AG04450 (cell line): ENCODE measurements around the gene GRID1. TPM values are rescaled to one million over a fixed set of nuclear protein-coding genes. Genes with fewer than 3 reads are reported as not detected.

Experiments used
- CTCF ChIA-PET: fragments of 300-600, 350-600 bp; formaldehyde crosslinking; extraction: SDS; loops from one replicate; lab custom pipeline; 2022; ENCODE audit warnings: antibody characterized with exemption, inconsistent platforms; lab: Charles Lee
- POLR2A ChIA-PET: fragments of 350-600 bp; formaldehyde crosslinking; extraction: SDS; loops from one replicate; lab custom pipeline; 2021; ENCODE audit warnings: antibody characterized with exemption, inconsistent platforms; lab: Yijun Ruan, JAX
- DNase-seq: peaks from one replicate; pipeline ENCODE4 v3.0.0-alpha.2; 2011; ENCODE audit warnings: low read depth, low spot score
- H3K27ac ChIP-seq: one replicate; pipeline ENCODE4 v1.5.1; 2012; ENCODE audit warnings: low read depth, low read length, control low read depth
- H3K27me3 ChIP-seq: one replicate; pipeline ENCODE4 v1.6.0; 2012; ENCODE audit warnings: low read length; ENCODE audit not compliant: control insufficient read depth, insufficient read depth
- H3K4me3 ChIP-seq: 2 replicates; pipeline ENCODE4 v1.5.1; 2011; ENCODE audit warnings: mild to moderate bottlenecking, low read depth, low read length, control low read depth
- H3K9me3 ChIP-seq: 2 replicates; pipeline ENCODE4 v1.5.1; 2012; ENCODE audit warnings: low read length; ENCODE audit not compliant: control insufficient read depth, insufficient read depth
- polyA plus RNA-seq: library from polyadenylated mRNA; depleted of rRNA; stranded (reverse); fragments of >200 nt; gene quantifications from 2 replicates; pipeline ENCODE4 v1.2.3, GENCODE V29; 2011
- TF ChIP-seq, protein P1 (sequence below): IDR thresholded peaks from 2 replicates; pipeline ENCODE4 v1.5.1; 2011; ENCODE audit warnings: low read depth, low read length, control low read depth, inconsistent platforms

The GRID1 gene
- polyA plus RNA-seq, 1 experiment, result not detected

DNA sequence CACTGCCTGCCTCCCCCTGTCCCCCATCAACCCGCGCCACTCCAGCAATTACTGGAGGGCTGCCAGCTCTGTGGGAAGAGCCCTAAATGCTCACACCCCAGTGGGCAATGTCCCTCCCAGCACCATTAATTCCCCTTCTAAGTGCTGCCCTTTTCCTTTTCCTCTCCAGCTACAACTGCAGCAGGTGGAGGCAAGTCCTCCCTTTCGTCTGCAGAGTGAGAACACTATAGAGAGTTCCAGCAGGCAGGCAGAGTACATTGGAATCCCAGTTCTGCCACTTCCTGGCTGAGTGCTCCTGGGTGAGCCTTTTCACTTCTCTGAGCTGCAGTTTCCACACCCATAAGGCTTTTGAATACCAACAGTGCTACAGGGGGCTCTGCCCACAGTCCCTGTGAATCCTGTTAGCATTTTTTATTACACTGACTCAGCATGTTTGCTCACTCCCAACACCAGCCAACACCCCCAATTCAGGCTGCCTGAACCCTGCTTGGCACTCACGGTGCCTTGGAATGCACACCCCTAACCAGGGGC is 447.0 kb downstream of the GRID1 start:
- peaks cover 36% of the 10 kb centered on the region for H3K9me3 ChIP-seq
- no peak for DNase-seq
- TF ChIP-seq, protein P1, sequence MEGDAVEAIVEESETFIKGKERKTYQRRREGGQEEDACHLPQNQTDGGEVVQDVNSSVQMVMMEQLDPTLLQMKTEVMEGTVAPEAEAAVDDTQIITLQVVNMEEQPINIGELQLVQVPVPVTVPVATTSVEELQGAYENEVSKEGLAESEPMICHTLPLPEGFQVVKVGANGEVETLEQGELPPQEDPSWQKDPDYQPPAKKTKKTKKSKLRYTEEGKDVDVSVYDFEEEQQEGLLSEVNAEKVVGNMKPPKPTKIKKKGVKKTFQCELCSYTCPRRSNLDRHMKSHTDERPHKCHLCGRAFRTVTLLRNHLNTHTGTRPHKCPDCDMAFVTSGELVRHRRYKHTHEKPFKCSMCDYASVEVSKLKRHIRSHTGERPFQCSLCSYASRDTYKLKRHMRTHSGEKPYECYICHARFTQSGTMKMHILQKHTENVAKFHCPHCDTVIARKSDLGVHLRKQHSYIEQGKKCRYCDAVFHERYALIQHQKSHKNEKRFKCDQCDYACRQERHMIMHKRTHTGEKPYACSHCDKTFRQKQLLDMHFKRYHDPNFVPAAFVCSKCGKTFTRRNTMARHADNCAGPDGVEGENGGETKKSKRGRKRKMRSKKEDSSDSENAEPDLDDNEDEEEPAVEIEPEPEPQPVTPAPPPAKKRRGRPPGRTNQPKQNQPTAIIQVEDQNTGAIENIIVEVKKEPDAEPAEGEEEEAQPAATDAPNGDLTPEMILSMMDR, result no peak
- no peaks in the 10 kb centered on the region for H3K27me3 ChIP-seq
- ChIA-PET CTCF (no interaction called here), POLR2A (no interaction called here)
- no peak overlapping the region for H3K27ac ChIP-seq
- no peak overlapping the region for H3K4me3 ChIP-seq

DNA sequence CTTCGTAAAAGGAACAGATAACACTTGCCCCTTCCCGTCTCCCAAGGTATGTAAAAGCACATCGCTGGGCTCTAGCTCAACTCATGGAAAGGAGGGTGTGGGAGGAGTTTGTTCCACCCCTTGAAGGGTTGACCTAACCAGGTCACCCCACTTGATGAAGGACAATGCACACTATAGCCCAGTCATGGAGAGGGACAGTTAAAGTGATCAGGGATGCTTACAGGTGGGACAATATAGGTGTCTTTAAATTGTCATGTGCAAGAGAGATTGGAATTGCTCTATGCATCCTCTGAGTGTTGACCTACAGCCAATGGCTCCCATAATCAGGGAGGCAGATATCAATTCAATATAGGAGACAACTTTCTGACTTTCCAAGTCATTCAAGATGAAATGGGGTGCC is 448.2 kb downstream of the GRID1 start:
- Histone ChIP-seq H3K9me3 (peaks cover 36% of the 10 kb centered on the region), H3K4me3 (no peak overlapping the region), H3K27me3 (no peaks in the 10 kb centered on the region), H3K27ac (no peak overlapping the region)
- TF ChIP-seq, protein P1, result no peak
- DNase-seq, result no peak
- ChIA-PET POLR2A (no interaction called here), CTCF (no interaction called here)

DNA sequence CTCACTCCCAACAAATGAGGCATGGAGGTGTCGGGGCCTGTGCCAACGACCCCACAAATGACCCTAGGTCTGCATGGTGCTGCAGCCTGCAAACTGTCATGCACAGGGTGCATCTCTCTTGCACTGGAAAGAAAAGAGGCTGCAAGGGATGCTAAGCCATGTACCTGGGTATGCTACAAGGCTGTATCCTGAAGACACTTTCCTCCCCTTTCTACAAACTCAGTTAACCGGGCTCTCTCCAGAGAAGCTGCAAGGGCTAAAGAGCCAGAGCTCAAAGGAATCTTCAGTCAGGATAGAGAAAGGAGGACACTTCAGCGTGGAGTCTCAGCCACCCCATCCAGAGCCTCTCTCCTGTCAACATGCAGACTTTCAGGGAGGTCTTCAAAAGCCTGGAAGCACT is 449.0 kb downstream of the GRID1 start:
- CTCF ChIA-PET, result no interaction called here
- Histone ChIP-seq H3K27ac (no peak overlapping the region), H3K9me3 (peaks cover 32% of the 10 kb centered on the region), H3K27me3 (no peaks in the 10 kb centered on the region), H3K4me3 (no peak overlapping the region)
- TF ChIP-seq, protein P1, result no peak
- no peak for DNase-seq
- POLR2A ChIA-PET, result no interaction called here

- no peaks in the 10 kb centered on the region for H3K27me3 ChIP-seq
- no peak for DNase-seq
- H3K4me3 ChIP-seq, result no peak overlapping the region
- TF ChIP-seq, protein P1, result no peak
- ChIA-PET POLR2A (no interaction called here), CTCF (no interaction called here)
- no peak overlapping the region for H3K27ac ChIP-seq
- peaks cover 35% of the 10 kb centered on the region for H3K9me3 ChIP-seq
Observed at GRCh38 chr10:85916994-85917573, 449.5 kb downstream of the GRID1 start.

DNA sequence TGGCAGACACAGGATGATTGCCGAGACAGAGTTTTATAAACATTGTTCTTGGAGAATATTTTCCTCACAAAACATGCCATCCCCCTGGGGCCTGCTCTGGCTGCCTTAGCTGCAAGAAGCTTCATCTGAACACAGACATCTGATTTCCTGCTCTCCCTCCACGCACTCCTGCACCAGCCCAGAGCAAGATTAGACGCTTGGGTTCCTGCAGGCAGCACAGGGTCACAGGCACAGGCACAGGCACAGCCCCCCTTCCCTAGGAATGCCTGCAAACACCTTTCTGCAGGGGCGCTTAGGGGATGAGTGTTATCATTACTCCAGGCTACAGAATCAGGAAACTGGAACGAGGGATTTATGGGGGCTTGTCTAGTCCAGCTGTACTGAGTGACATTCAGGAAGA is 450.3 kb downstream of the GRID1 start:
- H3K27ac ChIP-seq, result no peak overlapping the region
- peaks cover 33% of the 10 kb centered on the region for H3K9me3 ChIP-seq
- TF ChIP-seq, protein P1, result no peak
- DNase-seq, result no peak
- no peaks in the 10 kb centered on the region for H3K27me3 ChIP-seq
- no peak overlapping the region for H3K4me3 ChIP-seq
- POLR2A ChIA-PET, result no interaction called here
- CTCF ChIA-PET, result no interaction called here
